Activated naive CD8-positive, alpha-beta T cell treated with anti-CD3 and anti-CD28 coated beads, Interleukin-2, amount 50 U/mL, for 16 hours (primary cell): ENCODE results near the gene ACTR5.

Experiments
- DNase-seq: peaks from one replicate; pipeline ENCODE4 v3.0.0-alpha.2; 2020; ENCODE audit warnings: low read depth, low spot score

The ACTR5 gene

DNA sequence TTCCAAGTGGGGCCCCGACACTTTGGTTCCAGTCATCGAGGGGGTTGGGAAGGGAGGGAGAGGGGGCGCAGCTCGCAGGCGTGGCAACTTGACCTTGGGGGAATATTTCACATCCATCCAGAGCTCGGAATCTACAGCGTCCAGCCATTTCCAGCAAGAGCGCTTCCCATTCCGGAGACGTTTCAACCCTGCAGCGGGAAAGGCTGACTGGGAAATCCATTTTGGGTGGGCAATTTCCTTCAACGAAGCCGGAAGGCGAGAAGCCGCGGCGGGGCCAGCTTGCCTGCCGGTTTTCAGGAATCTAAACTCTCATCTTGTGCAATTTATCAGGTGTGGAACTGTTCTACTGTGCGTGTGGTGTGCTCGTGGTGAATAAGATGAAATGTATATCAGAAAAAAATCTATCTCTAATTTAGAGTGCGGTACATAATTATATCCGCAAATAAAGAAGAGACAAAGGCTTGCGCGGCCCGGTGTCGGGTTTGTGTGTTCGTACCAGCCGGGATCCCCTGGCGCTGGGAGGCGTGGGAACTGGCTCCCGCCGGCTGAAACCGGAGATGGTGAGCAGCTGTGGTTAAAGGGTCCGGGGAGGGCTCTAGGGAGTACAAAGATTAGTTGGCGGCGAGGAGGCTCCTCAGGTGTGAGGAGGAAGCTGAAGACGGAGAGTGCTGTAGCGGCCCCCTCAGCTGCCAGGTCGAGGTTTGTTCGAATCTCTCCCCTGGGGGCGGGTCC lies 19.2 kb upstream of the ACTR5 start:
- no peak for DNase-seq

DNA sequence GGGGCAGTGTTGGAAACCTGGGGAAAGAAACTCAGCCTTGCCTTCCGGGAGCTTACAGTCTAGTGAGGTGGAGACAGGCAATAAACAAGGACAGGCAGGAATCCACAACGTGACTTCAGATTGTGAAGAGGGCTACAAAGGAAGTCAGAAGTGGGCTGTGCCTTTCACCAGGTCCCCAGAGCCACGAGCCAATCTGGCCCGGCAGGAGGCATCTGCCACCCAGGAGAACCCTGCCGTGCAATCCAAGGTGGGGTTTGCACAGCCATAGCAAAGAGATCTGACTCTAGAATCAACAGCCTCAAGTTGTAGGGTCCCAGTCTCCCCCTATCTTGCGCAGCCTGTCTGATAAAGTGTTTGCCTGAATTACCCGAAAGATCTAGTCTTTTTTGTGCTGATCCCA lies 18.5 kb upstream of the ACTR5 start:
- DNase-seq, result no peak

DNA sequence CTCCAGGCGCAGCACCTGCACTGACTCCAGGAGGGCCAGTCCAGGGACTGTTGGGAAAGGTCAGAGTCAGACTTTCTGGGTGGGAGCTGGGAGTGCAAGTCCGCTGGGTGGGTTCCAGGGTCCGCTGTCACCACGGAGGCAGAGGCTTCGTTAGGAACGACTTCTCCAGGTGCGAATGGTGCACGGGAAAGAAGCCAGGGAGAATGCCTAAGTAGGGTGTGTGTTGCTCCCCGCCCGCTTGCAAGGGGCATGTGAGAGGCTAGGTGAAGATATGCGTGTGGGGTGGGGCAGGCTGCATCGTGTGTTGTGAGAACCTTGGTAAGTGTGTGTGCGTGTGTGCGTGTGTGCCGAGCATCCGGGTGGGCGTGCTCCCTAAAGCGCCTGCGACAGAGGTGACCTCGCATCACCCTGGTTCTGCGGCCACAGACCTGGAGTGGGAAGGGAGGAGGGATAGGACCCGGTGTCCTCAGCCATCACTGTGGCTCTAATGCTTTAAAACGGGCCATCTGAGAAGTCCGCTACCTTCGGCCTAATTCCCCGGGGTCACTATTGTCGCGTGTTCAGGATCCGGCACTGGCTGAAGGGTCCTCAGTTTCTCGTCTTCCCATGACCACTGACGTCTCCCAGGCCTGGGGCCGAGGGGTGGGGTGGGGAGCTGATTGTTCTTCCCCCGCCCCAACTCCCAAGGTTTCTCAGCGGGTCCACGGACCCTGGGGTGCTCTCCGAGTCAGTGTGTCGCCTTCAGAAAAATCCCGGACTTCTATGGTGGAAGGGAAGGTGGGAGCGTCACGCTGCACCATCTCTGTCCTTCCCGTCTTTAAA lies 17.9 kb upstream of the ACTR5 start:
- DNase-seq, result no peak

DNA sequence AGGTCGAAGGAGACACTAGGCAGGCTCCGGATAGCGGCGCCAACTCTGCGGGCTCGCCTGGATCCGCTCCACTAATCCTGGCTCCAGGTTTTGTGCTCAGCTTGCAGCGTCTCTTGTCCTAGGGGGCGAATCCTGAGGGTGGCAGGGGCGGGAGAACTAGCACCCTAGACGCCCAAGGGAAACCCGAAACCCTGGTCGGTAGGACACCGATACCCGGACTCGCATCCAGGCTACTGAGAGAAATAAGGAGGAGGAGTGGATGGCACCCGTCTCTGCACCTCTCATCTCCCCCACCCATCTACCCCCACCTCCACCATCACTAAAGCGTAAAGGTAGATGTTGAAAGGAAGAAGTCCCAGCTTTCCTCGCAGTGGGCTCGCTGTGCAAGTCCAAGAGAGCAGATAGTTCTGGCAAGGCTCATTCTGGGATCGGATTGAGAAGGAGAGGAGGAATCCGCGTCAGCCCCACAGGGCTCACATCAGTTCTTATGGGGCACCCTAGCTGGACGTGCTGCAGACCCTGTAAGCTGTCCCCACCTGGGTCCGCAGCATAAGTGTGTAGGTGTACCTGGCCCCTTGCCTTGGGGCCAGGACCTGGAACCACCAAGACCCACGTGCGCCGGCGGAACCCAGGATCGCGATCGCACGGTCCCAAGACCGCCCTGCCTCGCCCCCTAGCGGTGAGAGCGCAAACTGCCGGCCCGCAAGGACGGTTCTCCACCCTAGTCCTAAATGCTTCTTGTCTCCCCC lies 17.1 kb upstream of the ACTR5 start:
- DNase-seq, result peak; percentile 38

DNA sequence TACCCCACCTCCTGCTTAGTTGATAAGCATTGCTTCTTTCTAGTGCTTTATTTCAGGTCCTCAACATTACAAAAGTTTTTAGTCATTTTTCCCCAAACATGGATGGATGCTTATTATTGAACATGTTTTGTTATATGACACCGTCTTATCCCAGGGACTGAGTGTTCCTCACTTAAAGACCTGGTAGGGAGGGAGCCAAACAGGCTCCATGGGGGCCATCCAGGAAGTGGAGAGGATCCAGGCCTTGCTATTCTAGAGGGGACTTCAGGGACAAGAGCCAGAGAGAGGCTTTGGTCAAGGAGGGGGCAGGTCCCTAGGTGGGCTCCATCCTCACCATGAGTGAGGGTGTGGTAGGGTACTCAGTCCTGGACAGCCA lies 16.5 kb upstream of the ACTR5 start:
- no peak for DNase-seq

DNA sequence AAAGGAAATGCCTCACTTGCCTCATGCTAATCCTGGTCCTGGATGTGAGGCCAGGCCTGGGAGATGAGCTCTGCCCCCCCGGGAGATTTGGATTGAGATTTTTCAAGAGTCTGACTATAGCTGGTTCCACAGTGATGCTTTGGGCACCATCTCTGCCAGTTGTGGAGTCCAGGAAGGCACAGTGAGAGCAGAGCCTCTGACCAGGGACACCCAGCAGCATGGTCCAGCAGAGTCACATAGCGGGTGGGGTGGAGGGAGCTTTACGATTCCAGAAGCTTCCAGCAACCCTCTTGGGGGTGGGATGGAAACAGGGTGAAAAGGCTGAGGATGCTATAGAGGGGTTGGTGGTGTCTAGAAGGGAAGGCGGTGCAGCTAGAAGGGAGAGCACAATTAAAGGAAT lies 15.3 kb upstream of the ACTR5 start:
- no peak for DNase-seq

DNA sequence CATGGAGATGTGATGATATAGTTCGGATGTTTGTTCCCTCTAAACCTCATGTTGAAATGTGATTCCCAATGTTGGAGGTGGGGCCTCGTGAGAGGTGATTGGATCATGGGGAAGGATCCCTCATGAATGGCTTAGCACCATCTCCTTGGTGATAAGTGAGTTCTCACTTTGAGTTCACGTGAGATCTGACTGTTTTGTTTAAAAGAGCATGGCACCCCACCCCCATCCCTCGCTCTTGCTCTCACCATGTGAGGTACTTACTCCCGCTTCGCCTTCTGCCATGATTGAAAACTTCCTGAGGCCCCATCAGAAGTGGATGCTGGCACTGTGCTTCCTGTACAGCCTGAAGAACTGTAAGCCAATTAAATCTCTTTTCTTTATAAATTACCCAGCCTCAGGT lies 13.1 kb upstream of the ACTR5 start:
- no peak for DNase-seq

DNA sequence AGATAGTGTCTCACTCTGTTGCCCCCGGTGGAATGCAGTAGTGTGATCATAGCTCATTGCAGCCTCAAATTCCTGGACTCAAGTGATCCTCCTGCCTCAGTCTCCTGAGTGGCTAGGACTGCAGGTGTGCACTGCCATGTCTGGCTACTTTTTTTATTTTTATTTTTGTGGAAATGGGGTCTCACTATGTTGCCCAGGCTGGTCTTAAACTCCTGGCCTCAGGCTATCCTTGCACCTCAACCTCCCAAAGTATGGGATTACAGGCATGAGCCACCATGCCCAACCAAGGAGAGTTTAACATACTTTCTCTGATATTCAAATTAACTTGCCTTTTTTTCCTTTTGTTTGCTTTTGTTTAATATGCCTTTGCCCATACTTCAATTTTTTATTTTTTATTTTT lies 10.4 kb upstream of the ACTR5 start:
- no peak for DNase-seq

DNA sequence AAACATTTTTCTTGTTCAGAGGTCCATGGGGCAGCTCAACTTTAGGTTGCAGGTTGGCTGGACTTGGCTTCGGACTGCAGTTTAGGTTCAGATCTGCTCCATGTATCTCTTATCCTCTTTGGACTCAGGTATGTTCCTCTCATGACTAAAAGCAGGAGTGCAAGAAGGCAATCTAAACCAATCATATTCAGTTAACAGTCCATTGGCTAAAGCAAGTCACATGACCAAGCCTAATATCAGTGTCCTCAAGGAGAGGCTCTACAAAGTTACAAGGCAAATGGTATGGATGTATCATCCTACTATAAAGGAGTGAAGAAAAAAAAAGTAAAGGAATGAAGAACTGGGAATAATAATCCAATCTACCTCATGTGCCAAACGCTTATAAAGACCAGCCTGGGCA lies 2.5 kb upstream of the ACTR5 start:
- DNase-seq, result no peak

DNA sequence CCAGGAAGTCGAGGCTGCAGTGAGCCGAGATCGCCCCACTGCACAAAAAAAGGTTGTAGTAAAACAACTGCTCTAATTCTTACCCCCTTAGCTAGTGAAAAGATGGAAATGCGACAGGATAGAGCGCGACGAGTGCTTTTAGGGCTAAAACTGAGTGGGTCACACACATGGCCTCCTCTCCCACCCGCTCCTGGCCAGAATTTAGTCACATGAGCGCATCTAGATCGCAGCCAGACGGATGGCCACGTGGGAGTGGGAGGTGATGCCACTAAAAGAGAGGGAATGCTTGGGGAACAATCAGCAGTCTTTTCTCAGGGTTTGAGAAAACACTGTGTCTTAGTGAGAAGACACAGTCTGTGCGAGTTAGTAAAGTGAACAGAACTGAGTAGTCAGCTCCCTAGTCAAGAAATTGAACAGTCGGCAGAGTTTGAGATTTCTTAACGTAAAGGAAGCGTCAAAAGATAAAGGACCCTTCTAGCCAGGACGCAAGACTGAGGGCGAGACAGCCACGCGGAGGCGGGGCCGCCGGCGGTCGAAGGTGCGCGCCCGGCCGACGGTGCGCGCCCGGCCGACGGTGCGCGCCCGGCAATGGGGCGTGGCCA lies 664 bp upstream of the ACTR5 start:
- DNase-seq, result no peak

DNA sequence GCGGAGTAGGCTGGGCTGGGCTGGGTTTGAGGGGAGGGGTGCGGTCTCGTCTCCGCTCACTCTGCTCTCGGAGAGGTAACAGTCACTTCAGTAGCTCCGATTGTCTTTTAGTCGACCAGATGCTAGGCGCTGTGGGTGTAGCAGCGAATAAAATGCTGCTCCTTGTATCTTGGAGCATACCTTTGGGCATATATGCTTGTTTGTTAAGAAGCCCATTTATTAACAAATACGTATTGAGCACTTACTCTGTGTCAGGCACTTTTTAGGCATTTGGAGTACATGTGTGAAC lies 545 bp downstream of the ACTR5 start:
- peak; percentile 30 for DNase-seq

DNA sequence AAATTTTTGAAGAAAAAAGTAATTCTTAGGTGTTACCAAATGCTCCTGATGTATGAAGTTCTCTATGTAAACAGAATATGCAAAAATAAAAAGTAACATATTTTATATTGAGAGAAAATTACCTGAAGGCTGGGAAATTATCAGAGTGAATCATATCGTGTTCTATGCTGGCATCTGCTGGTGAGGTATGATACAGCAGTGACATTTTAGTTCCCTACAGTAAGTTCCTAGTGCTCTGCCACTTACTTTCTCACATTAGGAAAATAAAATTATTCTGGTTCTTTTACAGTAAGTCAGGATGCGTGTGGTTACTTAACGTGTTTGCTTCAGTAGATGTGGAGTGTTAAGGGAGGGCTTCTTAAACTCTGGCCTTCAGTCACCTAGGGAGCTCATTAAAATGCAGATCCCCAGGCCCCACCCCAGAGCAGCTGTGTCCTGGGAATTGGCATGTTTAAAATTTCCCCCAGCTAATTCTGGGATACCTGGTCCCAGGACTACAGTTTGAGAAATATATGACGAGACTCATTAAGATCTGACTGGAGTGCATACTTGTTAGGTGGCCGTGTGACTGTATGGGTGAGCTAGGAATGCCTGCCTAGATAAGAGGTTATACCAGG lies 3.2 kb downstream of the ACTR5 start:
- no peak for DNase-seq

DNA sequence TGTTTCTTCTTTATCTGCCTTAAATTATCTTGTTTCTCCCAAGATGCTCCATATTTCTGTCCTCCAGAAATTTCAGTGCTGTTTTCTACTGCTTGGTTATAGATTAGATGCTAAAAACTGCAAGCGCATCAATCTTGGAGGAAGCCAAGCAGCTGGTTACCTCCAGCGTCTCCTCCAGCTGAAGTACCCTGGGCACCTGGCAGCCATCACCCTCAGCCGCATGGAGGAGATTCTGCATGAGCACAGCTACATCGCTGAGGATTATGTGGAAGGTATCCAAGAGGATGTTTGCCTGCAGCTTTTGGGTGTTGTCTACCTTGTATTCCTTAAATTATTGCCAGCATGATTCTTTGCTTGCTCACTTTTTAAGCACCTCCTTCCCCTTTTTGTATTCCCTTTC lies 3.8 kb downstream of the ACTR5 start:
- DNase-seq, result no peak

DNA sequence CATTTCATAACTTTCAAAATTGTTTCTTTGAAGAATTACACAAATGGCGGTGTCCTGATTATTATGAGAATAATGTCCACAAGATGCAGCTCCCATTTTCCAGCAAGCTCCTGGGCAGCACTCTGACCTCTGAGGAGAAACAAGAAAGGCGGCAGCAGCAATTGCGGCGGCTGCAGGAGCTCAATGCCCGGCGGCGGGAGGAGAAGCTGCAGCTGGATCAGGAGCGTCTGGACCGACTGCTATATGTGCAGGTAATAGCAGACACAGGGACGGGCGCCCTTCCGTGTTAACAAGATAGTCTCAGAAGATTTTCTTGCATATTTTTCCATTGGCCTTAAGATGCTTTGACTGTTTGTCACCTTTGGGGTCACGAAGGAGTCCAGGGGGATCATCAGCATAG lies 6.7 kb downstream of the ACTR5 start:
- no peak for DNase-seq

DNA sequence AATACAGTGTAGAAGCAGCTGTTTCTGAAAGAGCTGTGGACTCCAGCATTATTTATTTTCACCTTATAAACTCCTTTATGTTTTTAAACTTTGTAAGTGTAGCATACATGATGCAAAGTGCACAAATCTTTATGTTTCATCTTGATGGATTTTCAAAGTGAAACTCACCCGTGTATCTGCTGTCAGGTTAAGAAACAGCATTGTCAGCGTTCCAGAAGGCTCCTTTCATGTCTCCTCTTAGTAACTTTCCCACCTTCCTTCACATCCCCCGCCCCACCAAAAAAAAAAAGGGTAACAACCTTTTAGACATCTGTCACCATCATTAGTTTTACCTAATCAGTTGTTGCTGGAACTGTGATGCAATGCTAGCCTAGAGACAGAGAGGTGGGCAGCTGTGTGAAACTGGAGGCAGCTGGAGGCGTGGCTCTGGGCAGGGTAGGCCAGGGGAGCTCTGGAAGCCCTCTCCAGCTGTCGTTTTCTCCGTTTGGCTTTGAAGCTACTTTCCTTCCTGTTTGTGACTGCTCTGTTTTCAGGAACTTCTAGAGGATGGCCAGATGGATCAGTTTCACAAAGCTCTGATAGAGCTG lies 7.2 kb downstream of the ACTR5 start:
- DNase-seq, result no peak

DNA sequence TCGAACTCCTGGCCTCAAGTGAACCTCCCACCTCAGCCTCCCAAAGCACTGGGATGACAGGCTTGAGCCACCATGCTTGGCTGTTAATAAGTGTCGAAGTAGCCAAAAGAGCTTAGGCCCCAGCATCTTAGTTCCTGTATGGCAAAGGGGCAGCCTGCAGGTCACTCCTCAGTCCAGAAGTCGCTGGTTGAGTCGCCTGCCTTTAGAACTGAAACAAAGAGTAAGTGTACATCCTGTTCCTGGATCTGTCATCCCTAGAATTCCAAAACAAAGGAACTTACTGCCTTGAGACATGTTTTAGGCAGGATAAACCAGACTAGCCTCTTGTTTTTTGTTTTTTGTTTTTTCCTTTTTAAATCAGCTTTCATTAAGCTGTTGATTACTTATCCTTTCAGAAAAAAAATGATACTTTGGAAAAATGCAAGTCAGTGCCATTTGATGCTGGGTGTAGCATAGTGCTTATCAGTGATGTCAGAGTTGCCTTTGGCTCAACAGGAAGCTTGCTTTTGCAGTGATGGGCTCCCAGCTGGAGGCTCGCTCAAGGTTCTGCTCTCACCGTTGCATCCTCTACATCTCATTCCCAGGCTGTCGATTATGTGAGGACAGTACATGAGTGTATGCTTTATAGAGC lies 9.0 kb downstream of the ACTR5 start:
- no peak for DNase-seq

DNA sequence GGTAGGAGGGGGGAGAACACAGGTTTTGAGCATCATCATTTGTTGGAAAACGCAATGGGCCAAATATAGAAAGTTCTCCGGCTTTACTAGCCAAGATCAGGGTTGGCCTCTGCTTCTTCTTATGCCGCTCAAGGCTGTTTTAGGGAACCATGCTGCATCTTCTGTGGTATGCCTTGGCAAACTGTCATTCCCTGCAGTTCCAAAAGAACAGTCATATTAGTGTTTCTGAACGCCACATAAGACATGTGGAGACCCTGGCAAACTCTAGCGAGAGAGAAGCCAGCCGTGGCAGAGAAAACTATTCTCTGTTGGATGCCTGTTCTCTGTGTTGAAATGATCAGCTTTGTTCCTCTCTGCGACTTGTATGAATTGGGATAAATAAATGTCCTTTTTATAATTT lies 10.8 kb downstream of the ACTR5 start:
- DNase-seq, result no peak

DNA sequence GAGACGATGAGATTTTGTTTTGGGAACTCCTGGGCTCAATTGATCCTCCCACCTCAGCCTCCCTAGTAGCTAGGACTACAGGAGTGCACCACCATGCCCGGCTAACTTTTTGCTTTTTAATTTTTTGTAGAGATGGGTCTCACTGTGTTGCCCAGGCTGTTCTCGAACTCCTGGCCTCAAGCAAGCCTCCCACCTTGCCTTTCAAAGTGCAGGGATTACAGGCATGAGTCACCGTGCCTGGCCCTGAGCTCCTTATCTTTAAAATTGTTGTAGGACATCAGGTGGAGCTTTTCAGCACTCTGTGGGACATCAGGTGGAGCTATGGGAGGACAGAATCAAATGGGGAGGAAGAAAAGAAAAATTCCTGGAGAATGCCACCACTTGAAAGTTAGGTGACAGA lies 12.7 kb downstream of the ACTR5 start:
- no peak for DNase-seq

DNA sequence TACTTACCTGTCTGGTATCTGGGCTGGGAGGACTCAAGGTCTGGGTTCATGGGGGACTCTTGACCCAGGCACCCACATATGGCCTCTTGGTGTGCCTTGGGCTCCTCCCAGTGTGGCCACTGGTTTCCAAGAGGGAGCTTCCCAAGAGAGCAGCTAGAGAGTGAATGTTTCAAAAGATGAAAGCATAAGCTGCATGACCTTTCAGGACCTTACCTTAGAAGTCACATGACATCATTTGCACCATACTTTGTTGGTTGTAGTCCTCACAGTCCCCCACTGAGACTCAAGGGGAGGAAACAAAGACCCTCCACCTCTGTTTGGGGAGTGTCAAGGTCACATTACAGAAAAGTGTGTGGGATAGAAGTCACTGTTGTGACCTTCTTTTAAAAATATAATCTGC lies 13.9 kb downstream of the ACTR5 start:
- no peak for DNase-seq

DNA sequence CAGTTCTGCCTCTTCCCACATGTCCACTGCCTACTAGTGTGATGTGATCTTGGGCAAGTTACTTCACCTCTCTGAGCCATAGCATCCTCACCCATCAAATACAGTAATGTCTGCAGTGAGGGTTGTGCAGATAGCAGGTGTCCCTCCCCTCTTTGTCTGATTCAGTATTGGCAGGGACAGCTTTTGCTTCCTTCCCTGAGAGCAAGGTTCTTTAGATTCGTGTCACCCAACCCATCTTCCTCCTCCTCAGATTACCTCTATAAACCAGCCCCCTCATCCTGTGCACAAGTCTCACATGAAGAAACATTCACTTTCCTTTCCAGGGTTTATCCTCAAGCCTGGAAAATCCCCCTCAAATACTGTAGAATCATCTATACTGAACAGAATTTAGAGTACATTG lies 15.4 kb downstream of the ACTR5 start:
- no peak for DNase-seq
